ENCODE data around the gene ETV3L. TPM values are rescaled to one million over a fixed set of nuclear protein-coding genes. Genes with fewer than 3 reads are reported as not detected.

The ETV3L gene
- total RNA-seq, 1 experiment from 2014 or later, result 0.13 TPM

GRCh38 chr1:157111396-157112165 is 12.0 kb upstream of the ETV3L start (continued):
- TF ChIP-seq KAT7 (CRISPR knock-in tag; IDR thresholded peaks at IDR 0.05; ENCODE audit: borderline replicate concordance), result no peak
- no peak for TF ChIP-seq ZNF121 (CRISPR knock-in tag; IDR thresholded peaks at IDR 0.05)
- no peak for TF ChIP-seq HMGXB4 (CRISPR knock-in tag; IDR thresholded peaks at IDR 0.05)
- TF ChIP-seq MXD4 (CRISPR knock-in tag; IDR thresholded peaks at IDR 0.05; ENCODE audit: borderline replicate concordance), result no peak
- no peak for TF ChIP-seq CTCF (IDR thresholded peaks at IDR 0.05)
- TF ChIP-seq GABPB1 (CRISPR knock-in tag; IDR thresholded peaks at IDR 0.05), result no peak
- TF ChIP-seq PRRX2 (CRISPR knock-in tag; IDR thresholded peaks at IDR 0.05), result no peak
- TF ChIP-seq ZMAT4 (CRISPR knock-in tag; IDR thresholded peaks at IDR 0.05), result no peak
- no peak for TF ChIP-seq ZNF512 (CRISPR knock-in tag; IDR thresholded peaks at IDR 0.05; ENCODE audit: borderline replicate concordance)
- no peak for TF ChIP-seq ZBTB21 (CRISPR knock-in tag; IDR thresholded peaks at IDR 0.05; ENCODE audit: borderline replicate concordance)

- Mint-ChIP-seq H3K4me1 (peaks cover 63% of the 10 kb centered on the region), H3K27me3 (ENCODE audit: low read depth) (peaks cover 44% of the 10 kb centered on the region), H3K36me3 (no peaks in the 10 kb centered on the region), H3K27ac (no peak overlapping the region), H3K9me3 (no peaks in the 10 kb centered on the region), H3K4me3 (no peak overlapping the region)
- ChIA-PET CTCF (interaction anchor here (0.7 to 3.0 kb wide), 6 partner anchors 20 to 141 kb away, joined by 3 to 33 read pairs (median 4); no protein-coding TSS in a partner anchor), POLR2A (no interaction called here)
- ATAC-seq (no peak), DNase-seq (ENCODE audit: low spot score) (no peak)
- no peak for TF ChIP-seq USF2 (CRISPR knock-in tag; IDR thresholded peaks at IDR 0.05)
- TF ChIP-seq ARID4B (CRISPR knock-in tag; IDR thresholded peaks at IDR 0.05; ENCODE audit: borderline replicate concordance), result no peak
- no peak for TF ChIP-seq TCF7 (CRISPR knock-in tag; IDR thresholded peaks at IDR 0.05; ENCODE audit: low read depth)
- TF ChIP-seq ATF6 (CRISPR knock-in tag; IDR thresholded peaks at IDR 0.05), result no peak
- no peak for TF ChIP-seq CTCF (IDR thresholded peaks at IDR 0.05)
- no peak for TF ChIP-seq OVOL2 (CRISPR knock-in tag; IDR thresholded peaks at IDR 0.05; ENCODE audit: borderline replicate concordance)
- no peak for TF ChIP-seq EMX1 (CRISPR knock-in tag; IDR thresholded peaks at IDR 0.05)
Measured at GRCh38 chr1:157110686-157111085, 11.1 kb upstream of the ETV3L start.
